Measurements from ENCODE around the gene SERPIND1. TPM values are rescaled to one million over a fixed set of nuclear protein-coding genes. Genes with fewer than 3 reads are reported as not detected.

Gene SERPIND1
- total RNA-seq, 1 donor from 2014 or later, result not detected

DNA sequence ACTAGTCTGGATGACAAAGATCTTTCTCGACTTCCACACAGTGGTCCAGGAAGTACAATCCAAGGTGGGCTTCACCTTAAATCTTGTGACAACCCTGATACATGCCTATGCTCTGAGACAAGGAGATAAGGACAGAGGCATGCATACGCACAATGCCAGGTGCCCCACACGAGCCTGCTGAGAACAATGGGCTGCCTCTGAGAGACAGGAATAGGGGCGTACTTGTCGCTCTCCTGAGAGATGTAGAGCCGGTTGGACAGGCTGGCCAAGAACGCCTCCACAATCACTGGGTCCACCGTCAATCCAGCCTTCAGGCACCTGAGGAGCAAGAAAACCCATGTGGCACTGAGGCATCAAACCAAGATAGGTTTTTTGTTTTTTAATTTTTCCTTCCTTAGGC, 25.5 kb downstream of the SERPIND1 start:
- Histone ChIP-seq H3K36me3 (peaks cover 81 to 97% of the 10 kb centered on the region in 2 donors), H3K4me3 (no peak overlapping the region), H3K27me3 (no peaks in the 10 kb centered on the region), H3K27ac (no peak overlapping the region), H3K9me3 (no peaks in the 10 kb centered on the region), H3K4me1 (no peaks in the 10 kb centered on the region)
- TF ChIP-seq CTCF (IDR thresholded peaks at IDR 0.05), result no peak
- intact Hi-C loops (cut with DNase I), result no loop called here
- DNase-seq (ENCODE audit: low spot score in 2 of 2), result no peak

DNA sequence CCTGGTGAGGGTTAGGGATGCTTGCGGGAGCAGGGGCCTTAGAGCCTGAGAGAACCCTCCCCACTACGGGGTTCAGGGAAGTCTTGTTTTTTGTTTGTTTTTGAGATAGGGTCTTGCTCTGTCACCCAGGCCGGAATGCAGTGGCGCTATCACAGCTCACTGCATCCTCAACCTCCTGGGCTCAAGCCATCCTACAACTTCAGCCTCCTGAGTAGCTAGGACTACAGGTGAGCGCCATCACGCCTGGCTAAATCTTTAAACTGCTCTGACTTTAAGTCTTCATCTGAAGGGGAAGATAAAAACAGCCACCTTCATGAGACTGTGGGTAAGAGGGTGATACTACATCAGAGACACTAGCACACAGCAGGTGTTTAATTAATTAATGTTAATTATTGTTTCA, 28.5 kb downstream of the SERPIND1 start:
- Histone ChIP-seq H3K4me1 (no peaks in the 10 kb centered on the region), H3K36me3 (peaks cover 83 to 100% of the 10 kb centered on the region in 2 donors), H3K27me3 (no peaks in the 10 kb centered on the region), H3K27ac (no peak overlapping the region), H3K9me3 (no peaks in the 10 kb centered on the region), H3K4me3 (no peak overlapping the region)
- DNase-seq (ENCODE audit: low spot score in 2 of 2), result no peak
- intact Hi-C loops (cut with DNase I), result no loop called here
- no peak for TF ChIP-seq CTCF (IDR thresholded peaks at IDR 0.05)

DNA sequence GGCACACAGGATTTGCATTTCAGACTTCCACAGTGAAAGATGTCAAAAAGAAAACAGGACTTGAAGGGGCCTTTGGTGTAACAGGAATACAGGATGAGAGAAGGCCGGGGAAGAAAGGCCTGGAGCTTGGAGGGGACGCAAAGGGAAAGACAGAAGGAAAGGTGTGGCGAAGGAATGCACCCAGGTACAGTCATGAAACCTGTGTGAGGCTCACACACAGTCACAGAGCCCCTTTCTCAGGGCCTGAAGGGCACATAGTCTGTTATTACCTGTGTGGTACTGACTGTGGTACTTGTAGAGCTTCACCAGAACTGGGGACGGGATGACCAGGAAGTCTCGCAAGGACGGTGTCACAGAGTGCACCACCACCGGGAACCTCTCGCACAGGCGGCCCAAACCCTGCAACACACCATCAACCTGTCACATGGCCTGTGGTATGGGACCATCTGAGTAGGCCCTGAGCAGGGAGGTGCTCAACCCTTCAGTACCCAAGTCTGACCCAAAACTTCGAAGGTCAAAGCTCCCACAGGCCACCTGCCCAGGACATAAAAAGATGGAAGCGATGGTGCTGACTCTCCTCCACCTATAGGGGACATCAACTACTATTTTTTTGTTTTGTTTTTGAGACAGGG, 29.1 kb downstream of the SERPIND1 start:
- DNase-seq (ENCODE audit: low spot score in 2 of 2), result no peak
- no peak for TF ChIP-seq CTCF (IDR thresholded peaks at IDR 0.05)
- Histone ChIP-seq H3K36me3 (peaks cover 79 to 100% of the 10 kb centered on the region in 2 donors), H3K27me3 (no peaks in the 10 kb centered on the region), H3K9me3 (no peaks in the 10 kb centered on the region), H3K27ac (no peak overlapping the region), H3K4me3 (no peak overlapping the region), H3K4me1 (no peaks in the 10 kb centered on the region)
- intact Hi-C loops (cut with DNase I), result no loop called here

- Histone ChIP-seq H3K4me1 (no peaks in the 10 kb centered on the region), H3K4me3 (no peak overlapping the region), H3K27me3 (no peaks in the 10 kb centered on the region), H3K36me3 (peaks cover 72 to 99% of the 10 kb centered on the region in 2 donors), H3K9me3 (no peaks in the 10 kb centered on the region), H3K27ac (no peak overlapping the region)
- peak in 1 of 3 experiments; percentile 10 for TF ChIP-seq CTCF (IDR thresholded peaks at IDR 0.05)
- DNase-seq (ENCODE audit: low spot score in 2 of 2), result no peak
- intact Hi-C loops (cut with DNase I), result no loop called here
Measured at GRCh38 chr22:20803696-20804324, 29.9 kb downstream of the SERPIND1 start.

DNA sequence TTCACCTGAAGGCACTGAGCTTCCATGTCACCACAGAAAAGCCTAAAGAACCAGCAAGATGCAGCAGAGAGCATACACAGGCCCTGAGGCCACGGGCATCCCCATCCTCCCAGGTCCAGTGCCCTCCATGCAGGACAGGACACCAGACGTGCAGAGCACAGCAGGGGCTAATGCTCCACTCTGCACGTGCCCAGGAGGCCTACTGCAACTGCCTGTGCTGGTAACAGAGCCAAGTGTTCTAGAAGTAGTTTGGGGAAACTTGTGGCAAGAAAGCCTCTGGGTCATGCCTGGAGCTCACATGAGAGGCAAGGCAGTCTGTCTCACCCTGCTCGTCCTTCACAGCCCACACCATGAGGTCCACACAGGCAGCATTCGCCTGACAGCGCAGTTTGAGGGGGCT, 30.7 kb downstream of the SERPIND1 start:
- TF ChIP-seq CTCF (IDR thresholded peaks at IDR 0.05), result no peak
- no peak for DNase-seq (ENCODE audit: low spot score in 2 of 2)
- Histone ChIP-seq H3K27ac (no peak overlapping the region), H3K36me3 (peaks cover 73 to 97% of the 10 kb centered on the region in 2 donors), H3K4me3 (no peak overlapping the region), H3K9me3 (no peaks in the 10 kb centered on the region), H3K4me1 (no peaks in the 10 kb centered on the region), H3K27me3 (no peaks in the 10 kb centered on the region)
- intact Hi-C loops (cut with DNase I), result no loop called here
